IMR-90 (cell line): ENCODE measurements around the gene VSNL1. TPM values are rescaled to one million over a fixed set of nuclear protein-coding genes. Genes with fewer than 3 reads are reported as not detected.

Experiments
- ATAC-seq: fragments of 200-7000 bp; cut with Tn5 transposase; 2 replicates; pipeline ENCODE4 v1.9.1; 2020; ENCODE audit warnings: low read depth, mild to moderate bottlenecking, moderate library complexity
- BruUV-seq: library from RNA; stranded (reverse); fragments of 400-500 nt; replicated peaks from 2 replicates; lab custom pipeline; 2021; lab: Mats Ljungman, UMichigan
- CTCF ChIA-PET: fragments of 300-600 bp; formaldehyde crosslinking; extraction: SDS; loops from one replicate; lab custom pipeline; 2021; ENCODE audit warnings: antibody characterized with exemption; lab: Yijun Ruan, JAX
- POLR2A ChIA-PET: fragments of 300-600 bp; sonication (Branson Sonifier 250); formaldehyde crosslinking; loops from one replicate; lab custom pipeline; 2022; ENCODE audit warnings: antibody characterized with exemption; ENCODE audit not compliant: unreplicated experiment; lab: Charles Lee
- DNase-seq: peaks from one replicate; pipeline ENCODE4 v3.0.0; 2013
- H2AFZ ChIP-seq: replicated peaks from 2 replicates; pipeline ENCODE3; 2013; ENCODE audit warnings: low read length, mild to moderate bottlenecking; ENCODE audit not compliant: poor library complexity
- H2AK5ac ChIP-seq: 2 replicates; pipeline ENCODE4 v1.6.1; 2013; ENCODE audit warnings: low read depth, low read length, inconsistent platforms
- H2AK9ac ChIP-seq: replicated peaks from 2 replicates; pipeline ENCODE3; 2013; ENCODE audit warnings: mild to moderate bottlenecking, low read depth, low read length, moderate library complexity; ENCODE audit not compliant: poor library complexity
- H2BK120ac ChIP-seq: 2 replicates; pipeline ENCODE4 v1.6.1; 2013; ENCODE audit warnings: low read depth, low read length, inconsistent platforms
- H2BK15ac ChIP-seq: 3 replicates; pipeline ENCODE4 v1.6.1; 2013; ENCODE audit warnings: low read depth, low read length, inconsistent platforms
- H2BK20ac ChIP-seq: 2 replicates; pipeline ENCODE4 v1.6.1; 2013; ENCODE audit warnings: low read depth, mild to moderate bottlenecking, inconsistent platforms, low read length, moderate library complexity
- H2BK5ac ChIP-seq: 2 replicates; pipeline ENCODE4 v1.6.1; 2013; ENCODE audit warnings: mild to moderate bottlenecking, low read depth, low read length, inconsistent platforms; ENCODE audit not compliant: poor library complexity, severe bottlenecking
- H3K14ac ChIP-seq: replicated peaks from 2 replicates; pipeline ENCODE4 v1.6.1; 2013; ENCODE audit warnings: low read depth, low read length, inconsistent platforms
- H3K18ac ChIP-seq: 2 replicates; pipeline ENCODE4 v1.6.1; 2013; ENCODE audit warnings: low read depth, low read length, control low read depth
- H3K23ac ChIP-seq: 2 replicates; pipeline ENCODE4 v1.6.1; 2013; ENCODE audit warnings: low read depth, low read length, inconsistent platforms
- H3K27ac ChIP-seq: 2 replicates; pipeline ENCODE4 v1.5.1; 2013; ENCODE audit warnings: mild to moderate bottlenecking, control low read depth, low read length; ENCODE audit not compliant: insufficient read depth
- H3K27me3 ChIP-seq: 2 replicates; pipeline ENCODE4 v1.6.1; 2013; ENCODE audit warnings: low read length; ENCODE audit not compliant: control insufficient read depth, insufficient read depth
- H3K36me3 ChIP-seq: 2 replicates; pipeline ENCODE4 v1.6.1; 2013; ENCODE audit warnings: low read length, mixed read lengths; ENCODE audit not compliant: control insufficient read depth, insufficient read depth
- H3K4ac ChIP-seq: 2 replicates; pipeline ENCODE4 v1.6.1; 2013; ENCODE audit warnings: low read depth, low read length, inconsistent platforms
- H3K4me1 ChIP-seq: 2 replicates; pipeline ENCODE4 v1.6.1; 2013; ENCODE audit warnings: low read length, mixed read lengths; ENCODE audit not compliant: control insufficient read depth, insufficient read depth
- H3K4me2 ChIP-seq: 2 replicates; pipeline ENCODE4 v1.6.1; 2013; ENCODE audit warnings: low read depth, mild to moderate bottlenecking, control low read depth, low read length, moderate library complexity
- H3K4me3 ChIP-seq: 2 replicates; pipeline ENCODE4 v1.5.1; 2013; ENCODE audit warnings: low read depth, mild to moderate bottlenecking, control low read depth, low read length, moderate library complexity; ENCODE audit not compliant: insufficient read depth
- H3K56ac ChIP-seq: 2 replicates; pipeline ENCODE4 v1.6.1; 2013; ENCODE audit warnings: low read length, inconsistent platforms; ENCODE audit not compliant: insufficient read depth; ENCODE audit errors: extremely low read depth
- H3K79me1 ChIP-seq, 2 experiments: 2 replicates each; pipeline ENCODE4 v1.6.1; 2013; ENCODE audit warnings: low read length in 2 of 2, inconsistent platforms in 1 of 2, low read depth in 1 of 2
- H3K9ac ChIP-seq: 2 replicates; pipeline ENCODE4 v1.6.1; 2013; ENCODE audit warnings: low read depth, low read length, control low read depth
- H3K9me1 ChIP-seq: 2 replicates; pipeline ENCODE4 v1.6.1; 2013; ENCODE audit warnings: low read length, inconsistent platforms; ENCODE audit not compliant: insufficient read depth
- H3K9me3 ChIP-seq: 2 replicates; pipeline ENCODE4 v1.6.1; 2013; ENCODE audit warnings: low read length; ENCODE audit not compliant: control insufficient read depth, insufficient read depth
- H4K20me1 ChIP-seq: 2 replicates; pipeline ENCODE4 v1.6.1; 2013; ENCODE audit warnings: low read length, inconsistent platforms; ENCODE audit not compliant: insufficient read depth
- H4K5ac ChIP-seq: 2 replicates; pipeline ENCODE4 v1.6.1; 2013; ENCODE audit warnings: mild to moderate bottlenecking, low read depth, low read length, control low read depth
- H4K8ac ChIP-seq, 2 experiments: 2 replicates each; pipeline ENCODE4 v1.6.1; 2013; ENCODE audit warnings: low read depth in 2 of 2, low read length in 2 of 2, control low read depth in 1 of 2, inconsistent platforms in 1 of 2
- H4K91ac ChIP-seq: 2 replicates; pipeline ENCODE4 v1.6.1; 2013; ENCODE audit warnings: low read depth, low read length, inconsistent platforms; ENCODE audit not compliant: insufficient read depth
- FOS ChIP-seq: fragments of 150-350 bp; IDR thresholded peaks from 2 replicates; pipeline ENCODE4 v1.6.1; 2016; ENCODE audit warnings: low read depth, low read length
- MAFK ChIP-seq: IDR thresholded peaks from 2 replicates; pipeline ENCODE4 v1.6.1; 2012; ENCODE audit warnings: low read depth, low read length, improper control_type of control experiment
- MAZ ChIP-seq: IDR thresholded peaks from 2 replicates; pipeline ENCODE4 v1.6.1; 2012; ENCODE audit warnings: low read depth, mild to moderate bottlenecking, low read length, improper control_type of control experiment, moderate library complexity, borderline replicate concordance
- MXI1 ChIP-seq: IDR thresholded peaks from 2 replicates; pipeline ENCODE4 v1.6.1; 2012; ENCODE audit warnings: low read depth, mild to moderate bottlenecking, low read length, moderate library complexity, borderline replicate concordance
- NFE2L2 ChIP-seq: fragments of 150-350 bp; IDR thresholded peaks from 2 replicates; pipeline ENCODE4 v1.6.1; 2016; ENCODE audit warnings: low read depth, mild to moderate bottlenecking, low read length
- POLR2A ChIP-seq: IDR thresholded peaks from 2 replicates; pipeline ENCODE4 v1.6.1; 2012; ENCODE audit warnings: mild to moderate bottlenecking, low read depth, low read length
- RAD21 ChIP-seq: IDR thresholded peaks from 2 replicates; pipeline ENCODE4 v1.6.1; 2012; ENCODE audit warnings: low read length, improper control_type of control experiment
- RFX5 ChIP-seq: IDR thresholded peaks from 2 replicates; pipeline ENCODE4 v1.8.0; 2012; ENCODE audit warnings: low read depth, mild to moderate bottlenecking, low read length, moderate library complexity
- SMC3 ChIP-seq: fragments of 150-350 bp; IDR thresholded peaks from 2 replicates; pipeline ENCODE4 v1.6.1; 2016; ENCODE audit warnings: low read depth, mild to moderate bottlenecking, antibody characterized with exemption, low read length, moderate library complexity
- WGBS, 2 experiments: methylation state at CpG; one replicate each; pipeline versions ENCODE4 v1.1.5 to v1.1.7; 2013; ENCODE audit warnings: missing lambda C conversion rate in 2 of 2; ENCODE audit not compliant: insufficient read length in 1 of 2; ENCODE audit errors: extremely low coverage in 2 of 2; 5-methylcytosine and 5-hydroxymethylcytosine counted together
- dilution Hi-C: fragments of 300-500 bp; cut with HindIII; formaldehyde crosslinking; loops from one replicate; pipeline ENCODE4 v1.14.3; 2018; ENCODE audit warnings: low sequenced_read_pairs; ENCODE audit not compliant: unreplicated experiment
- in situ Hi-C: fragments of 300-500 bp; cut with MboI; formaldehyde crosslinking; loops from 3 replicates; pipeline ENCODE4 v1.14.3; 2019; ENCODE audit warnings: low sequenced_read_pairs, inconsistent platforms, mixed read lengths
- intact Hi-C: fragments of 100-400 bp; cut with micrococcal nuclease; formaldehyde crosslinking; loops from 2 replicates; pipeline ENCODE4 v1.10.0; 2022
- polyA plus RNA-seq, 3 experiments: library from polyadenylated mRNA; depleted of rRNA; stranded (reverse); fragments of >200 nt; gene quantifications; 2 replicates each; pipeline ENCODE4 v1.2.3, GENCODE V29; 2012; ENCODE audit warnings: low replicate concordance in 1 of 3
- total RNA-seq: library from RNA; depleted of rRNA; stranded (reverse); fragments of >200 nt; gene quantifications from 2 replicates; pipeline ENCODE4 v1.2.3, GENCODE V29; 2012
- TF ChIP-seq, protein P1 (sequence below): fragments of 150-350 bp; IDR thresholded peaks from 2 replicates; pipeline ENCODE4 v1.6.1; 2016; ENCODE audit warnings: low read depth, mild to moderate bottlenecking, low read length, moderate library complexity, borderline replicate concordance

VSNL1 gene
- total and polyA plus RNA-seq, 2 of the 4 experiments (the other 2 are of a cell fraction) = 0.32 to 0.36 TPM

DNA sequence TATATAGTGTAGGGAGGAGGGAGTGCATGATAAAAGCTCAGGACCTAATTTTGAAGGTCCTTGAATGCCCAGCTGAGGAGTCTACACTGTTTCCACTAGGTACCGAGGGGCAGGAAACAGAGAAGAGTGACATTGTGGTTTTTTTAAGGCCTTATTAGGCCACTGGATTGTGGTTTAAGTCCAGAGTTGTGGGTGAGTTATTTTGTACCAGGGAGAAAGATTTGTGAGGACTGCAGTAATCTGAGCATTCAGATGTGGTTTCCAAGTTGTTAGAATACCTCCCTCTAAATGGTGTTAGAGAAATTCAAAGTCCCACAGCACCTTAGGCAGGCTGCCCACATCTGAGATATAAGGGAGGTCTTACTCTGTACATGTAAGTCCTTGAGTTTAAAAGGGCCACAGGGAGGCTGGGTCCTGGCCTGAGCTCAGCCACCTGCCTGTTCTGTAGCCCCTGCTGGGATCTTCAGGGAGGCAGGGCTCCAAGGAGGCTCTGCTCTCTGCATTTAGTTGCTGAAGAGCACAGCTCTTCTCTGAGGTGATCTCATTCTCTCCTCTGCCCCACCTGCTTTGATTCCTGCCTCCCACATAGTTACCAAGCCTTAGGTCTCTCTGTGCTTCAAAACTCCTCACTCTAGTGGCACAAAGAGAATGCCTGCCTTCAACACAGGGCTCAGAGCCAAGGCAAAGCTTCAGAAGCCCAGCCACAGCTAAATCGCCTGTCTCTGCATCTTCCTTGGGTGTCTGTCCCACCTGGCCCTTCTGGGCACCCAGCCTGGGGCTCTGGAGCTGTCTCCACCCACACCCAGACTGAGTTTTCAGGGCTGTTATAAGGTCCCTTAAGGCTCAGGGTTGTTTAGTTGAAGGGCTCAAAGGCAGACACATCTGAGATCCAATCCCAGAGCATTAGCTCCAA, 88.1 kb downstream of the VSNL1 start:
- H4K91ac ChIP-seq = no peak overlapping the region
- in situ Hi-C loops (no loop called here), intact Hi-C loops (no loop called here), dilution Hi-C loops (no loop called here)
- H3K36me3 ChIP-seq = no peaks in the 10 kb centered on the region
- no peak overlapping the region for H3K27ac ChIP-seq
- no peak overlapping the region for H3K4ac ChIP-seq
- no peak overlapping the region for H3K14ac ChIP-seq
- H3K23ac ChIP-seq = no peak overlapping the region; the same call in 1 of the 2 replicates
- no peak overlapping the region for H3K56ac ChIP-seq
- H2BK120ac ChIP-seq = no peak overlapping the region
- WGBS, 2 experiments = 40% methylated on average over 1 of the region's 2 CpGs; no CpG with 5 or more reads in 1 of the 2 experiments
- no peak overlapping the region for H2AK5ac ChIP-seq
- DNase-seq = no peak
- H3K79me1 ChIP-seq = no peaks in the 10 kb centered on the region
- TF ChIP-seq MAZ (no peak), RFX5 (no peak), MXI1 (no peak), SMC3 (no peak), RAD21 (no peak), POLR2A (no peak), MAFK (no peak), NFE2L2 (no peak), FOS (no peak)
- TF ChIP-seq, protein P1, sequence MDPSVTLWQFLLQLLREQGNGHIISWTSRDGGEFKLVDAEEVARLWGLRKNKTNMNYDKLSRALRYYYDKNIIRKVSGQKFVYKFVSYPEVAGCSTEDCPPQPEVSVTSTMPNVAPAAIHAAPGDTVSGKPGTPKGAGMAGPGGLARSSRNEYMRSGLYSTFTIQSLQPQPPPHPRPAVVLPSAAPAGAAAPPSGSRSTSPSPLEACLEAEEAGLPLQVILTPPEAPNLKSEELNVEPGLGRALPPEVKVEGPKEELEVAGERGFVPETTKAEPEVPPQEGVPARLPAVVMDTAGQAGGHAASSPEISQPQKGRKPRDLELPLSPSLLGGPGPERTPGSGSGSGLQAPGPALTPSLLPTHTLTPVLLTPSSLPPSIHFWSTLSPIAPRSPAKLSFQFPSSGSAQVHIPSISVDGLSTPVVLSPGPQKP = no peak
- H3K4me3 ChIP-seq = no peak overlapping the region
- ChIA-PET CTCF (interaction anchor here (0.6 kb wide), 1 partner anchor 58 kb away, joined by 3 read pairs; no protein-coding TSS in a partner anchor), POLR2A (no interaction called here)
- no peak overlapping the region for H4K8ac ChIP-seq
- H3K27me3 ChIP-seq = no peaks in the 10 kb centered on the region
- BruUV-seq = no TSS peak
- H2BK20ac ChIP-seq = no peak overlapping the region
- no peak overlapping the region for H2BK5ac ChIP-seq
- H3K9me3 ChIP-seq = no peaks in the 10 kb centered on the region
- H2AK9ac ChIP-seq = no peak overlapping the region
- no peak overlapping the region for H2AFZ ChIP-seq
- no peaks in the 10 kb centered on the region for H3K9me1 ChIP-seq
- no peaks in the 10 kb centered on the region for H4K20me1 ChIP-seq
- no peak overlapping the region for H3K4me2 ChIP-seq
- H4K5ac ChIP-seq = no peak overlapping the region
- no peaks in the 10 kb centered on the region for H3K4me1 ChIP-seq
- H3K18ac ChIP-seq = no peak overlapping the region
- H2BK15ac ChIP-seq = no peak overlapping the region
- ATAC-seq = no peak
- no peak overlapping the region for H3K9ac ChIP-seq
